LNCaP clone FGC (cell line): Measurements from ENCODE around the gene MLLT3.

Source experiments
- DNase-seq: peaks from one replicate; pipeline ENCODE4 v3.0.0-alpha.2; 2011; ENCODE audit warnings: low read depth
- H3K4me3 ChIP-seq: 2 replicates; pipeline ENCODE4 v1.5.1; 2011; ENCODE audit warnings: mild to moderate bottlenecking, low read depth, low read length, control low read depth
- CTCF ChIP-seq: IDR thresholded peaks from 2 replicates; pipeline ENCODE4 v1.5.1; 2012; ENCODE audit warnings: mild to moderate bottlenecking; ENCODE audit not compliant: control insufficient read depth, insufficient read depth; ENCODE audit errors: extremely low read depth

The MLLT3 gene

GRCh38 chr9:20630241-20630943 is 8.1 kb upstream of the MLLT3 start:
- H3K4me3 ChIP-seq = no peak overlapping the region
- no peak for DNase-seq
- no peak for TF ChIP-seq CTCF

- no peak for TF ChIP-seq CTCF
Measured at GRCh38 chr9:20625003-20625349, 2.7 kb upstream of the MLLT3 start.

GRCh38 chr9:20624201-20625002 is 2.1 kb upstream of the MLLT3 start:
- peak; percentile 89 for TF ChIP-seq CTCF
- no peak for DNase-seq
- H3K4me3 ChIP-seq = no peak overlapping the region

More at GRCh38 chr9:20625003-20625349, 2.7 kb upstream of the MLLT3 start:
- H3K4me3 ChIP-seq = no peak overlapping the region
- DNase-seq = no peak

GRCh38 chr9:20623748-20624124 is 1.4 kb upstream of the MLLT3 start:
- DNase-seq = no peak
- peak overlapping the region; percentile 76 for H3K4me3 ChIP-seq

GRCh38 chr9:20623021-20623747 is 885 bp upstream of the MLLT3 start:
- no peak for TF ChIP-seq CTCF
- no peak for DNase-seq
- peak overlapping the region; percentile 76 for H3K4me3 ChIP-seq

More at GRCh38 chr9:20623748-20624124, 1.4 kb upstream of the MLLT3 start:
- no peak for TF ChIP-seq CTCF

GRCh38 chr9:20621471-20622329 is 599 bp downstream of the MLLT3 start:
- TF ChIP-seq CTCF = no peak
- DNase-seq = no peak
- peak overlapping the region; percentile 76 for H3K4me3 ChIP-seq
